B cell (primary cell): ENCODE data around the gene ATF1.

Source experiments
- EZH2 ChIP-seq: IDR thresholded peaks from 2 replicates; pipeline ENCODE4 v1.6.1; 2012; ENCODE audit warnings: borderline replicate concordance, low read depth, mild to moderate bottlenecking, moderate library complexity, low read length; ENCODE audit not compliant: insufficient read depth, poor library complexity, severe bottlenecking
- TF ChIP-seq, protein P1 (sequence below): fragments of 200-600 bp; IDR thresholded peaks from one replicate; pipeline ENCODE4 v1.8.0; 2022; ENCODE audit warnings: antibody characterized with exemption, mild to moderate bottlenecking

DNA sequence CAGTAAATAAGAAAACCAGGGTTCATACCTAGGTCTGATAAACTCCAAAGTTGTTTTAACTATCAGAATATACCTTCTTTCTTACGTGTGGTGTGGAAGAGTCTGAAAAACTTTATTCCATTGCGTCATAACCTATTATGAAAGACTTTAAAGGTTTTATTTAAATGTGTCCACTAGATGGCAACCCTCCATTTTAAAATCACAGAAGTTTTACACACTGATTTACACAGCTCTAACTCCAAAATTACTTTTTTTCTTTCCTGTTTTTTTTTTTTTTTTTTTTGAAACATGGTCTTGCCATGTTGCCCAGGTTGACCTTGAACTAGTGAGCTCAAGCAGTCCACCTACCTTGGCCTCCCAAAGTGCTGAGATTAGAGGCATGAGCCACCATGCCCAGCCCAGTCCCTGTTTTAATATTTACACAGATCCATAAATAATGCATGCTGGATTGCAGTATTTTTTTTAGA, 61.5 kb downstream of the ATF1 start:
- TF ChIP-seq, protein P1, sequence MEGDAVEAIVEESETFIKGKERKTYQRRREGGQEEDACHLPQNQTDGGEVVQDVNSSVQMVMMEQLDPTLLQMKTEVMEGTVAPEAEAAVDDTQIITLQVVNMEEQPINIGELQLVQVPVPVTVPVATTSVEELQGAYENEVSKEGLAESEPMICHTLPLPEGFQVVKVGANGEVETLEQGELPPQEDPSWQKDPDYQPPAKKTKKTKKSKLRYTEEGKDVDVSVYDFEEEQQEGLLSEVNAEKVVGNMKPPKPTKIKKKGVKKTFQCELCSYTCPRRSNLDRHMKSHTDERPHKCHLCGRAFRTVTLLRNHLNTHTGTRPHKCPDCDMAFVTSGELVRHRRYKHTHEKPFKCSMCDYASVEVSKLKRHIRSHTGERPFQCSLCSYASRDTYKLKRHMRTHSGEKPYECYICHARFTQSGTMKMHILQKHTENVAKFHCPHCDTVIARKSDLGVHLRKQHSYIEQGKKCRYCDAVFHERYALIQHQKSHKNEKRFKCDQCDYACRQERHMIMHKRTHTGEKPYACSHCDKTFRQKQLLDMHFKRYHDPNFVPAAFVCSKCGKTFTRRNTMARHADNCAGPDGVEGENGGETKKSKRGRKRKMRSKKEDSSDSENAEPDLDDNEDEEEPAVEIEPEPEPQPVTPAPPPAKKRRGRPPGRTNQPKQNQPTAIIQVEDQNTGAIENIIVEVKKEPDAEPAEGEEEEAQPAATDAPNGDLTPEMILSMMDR = peak; percentile 76
- no peak for TF ChIP-seq EZH2
